G401 (cell line): Measurements from ENCODE around the gene LINGO3. TPM values are rescaled to one million over a fixed set of nuclear protein-coding genes. Genes with fewer than 3 reads are reported as not detected.
A peak's percentile ranks its signal among the peaks of the same experiment; 100 is the strongest.

Experiments used
- DNase-seq: peaks from one replicate; pipeline ENCODE4 v3.0.0-alpha.2; 2015; ENCODE audit warnings: low spot score
- in situ Hi-C: cut with HindIII; loops from 2 replicates; pipeline ENCODE4 v1.10.0; 2016; ENCODE audit warnings: low sequenced_read_pairs, mixed read lengths
- total RNA-seq: library from RNA; depleted of rRNA; stranded (reverse); fragments of >200 nt; shearing (Covaris generic); gene quantifications from 2 replicates; pipeline ENCODE4 v1.2.3, GENCODE V29; 2014; rRNA removed

The LINGO3 gene
- total RNA-seq, 1 experiment from 2014 or later = not detected

DNA sequence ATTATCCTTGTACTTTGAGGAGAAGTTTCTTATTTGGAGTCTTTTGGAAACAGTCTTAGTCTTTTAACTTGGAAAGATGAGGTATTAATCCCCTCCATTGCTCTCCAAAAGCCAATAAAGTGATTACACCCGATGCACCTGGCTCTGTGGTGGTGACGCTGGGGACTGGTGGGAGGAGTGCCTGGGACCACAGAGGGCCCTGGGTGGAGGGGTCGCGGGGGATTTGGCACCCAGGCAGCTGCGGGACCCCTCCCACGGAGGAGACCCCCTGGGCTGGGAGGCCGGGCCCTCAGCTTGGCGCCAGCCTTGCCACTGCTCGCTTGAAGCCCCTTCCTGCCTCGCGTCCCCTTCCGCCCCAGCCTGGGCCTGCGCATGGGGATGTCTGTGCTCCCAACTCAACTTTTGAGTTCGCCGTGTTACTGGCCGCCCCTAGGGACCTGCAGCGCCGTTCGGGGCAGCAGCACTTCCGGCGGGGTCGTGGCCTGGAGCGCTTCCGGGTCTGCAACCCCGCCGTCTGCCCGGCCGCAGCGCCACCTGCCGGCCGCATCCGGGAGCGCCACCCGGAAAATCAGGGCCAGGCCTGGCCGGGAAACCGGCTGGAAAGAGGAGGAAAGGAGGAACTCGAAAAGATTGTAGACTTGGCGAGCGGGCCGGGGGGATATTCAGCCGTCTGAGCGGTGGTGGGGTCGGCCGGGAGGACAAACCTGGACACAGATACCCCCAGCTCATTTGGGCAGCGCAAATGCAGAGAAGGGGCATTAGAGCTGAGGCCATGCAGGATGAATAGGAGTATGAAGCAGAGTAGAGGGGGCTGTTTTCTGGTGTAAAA, 34.4 kb downstream of the LINGO3 start:
- in situ Hi-C loops = no loop called here
- peak; percentile 63 for DNase-seq

DNA sequence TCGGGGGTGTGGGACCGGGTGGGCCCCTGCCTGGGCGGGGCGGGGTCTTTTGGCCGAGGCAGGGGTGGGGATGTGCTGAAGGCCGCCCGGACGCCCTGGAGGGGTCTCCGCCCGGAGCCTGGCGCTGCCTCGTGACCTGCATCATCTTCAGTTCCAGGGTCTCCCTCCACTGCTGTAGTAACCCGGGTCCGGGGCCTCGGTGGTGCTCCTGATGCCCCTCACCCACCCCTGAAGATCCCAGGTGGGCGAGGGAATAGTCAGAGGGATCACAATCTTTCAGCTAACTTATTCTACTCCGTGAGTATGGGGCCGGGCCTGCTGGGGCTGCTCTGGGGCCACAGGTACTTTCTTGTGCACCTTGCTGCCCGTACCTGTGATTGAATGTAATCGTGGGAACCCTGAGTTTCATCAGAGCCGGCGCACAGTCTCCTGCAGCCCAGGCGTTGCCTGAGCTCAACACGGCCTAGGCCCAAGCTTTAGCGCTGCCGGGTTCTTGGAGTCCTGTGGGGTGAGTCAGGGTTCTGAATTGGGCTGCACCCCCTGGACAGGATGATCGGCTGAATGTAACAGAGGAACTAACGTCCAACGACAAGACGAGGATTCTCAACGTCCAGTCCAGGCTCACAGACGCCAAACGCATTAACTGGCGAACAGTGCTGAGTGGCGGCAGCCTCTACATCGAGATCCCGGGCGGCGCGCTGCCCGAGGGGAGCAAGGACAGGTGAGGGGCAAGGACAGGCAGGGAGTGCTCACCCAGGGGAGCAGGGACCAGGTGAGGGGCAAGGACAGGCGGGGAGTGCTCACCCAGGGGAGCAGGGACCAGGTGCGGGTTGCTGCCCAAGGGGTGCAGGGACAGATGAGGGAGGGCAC, 36.5 kb downstream of the LINGO3 start:
- DNase-seq = peak; percentile 38
- in situ Hi-C loops = no loop called here

DNA sequence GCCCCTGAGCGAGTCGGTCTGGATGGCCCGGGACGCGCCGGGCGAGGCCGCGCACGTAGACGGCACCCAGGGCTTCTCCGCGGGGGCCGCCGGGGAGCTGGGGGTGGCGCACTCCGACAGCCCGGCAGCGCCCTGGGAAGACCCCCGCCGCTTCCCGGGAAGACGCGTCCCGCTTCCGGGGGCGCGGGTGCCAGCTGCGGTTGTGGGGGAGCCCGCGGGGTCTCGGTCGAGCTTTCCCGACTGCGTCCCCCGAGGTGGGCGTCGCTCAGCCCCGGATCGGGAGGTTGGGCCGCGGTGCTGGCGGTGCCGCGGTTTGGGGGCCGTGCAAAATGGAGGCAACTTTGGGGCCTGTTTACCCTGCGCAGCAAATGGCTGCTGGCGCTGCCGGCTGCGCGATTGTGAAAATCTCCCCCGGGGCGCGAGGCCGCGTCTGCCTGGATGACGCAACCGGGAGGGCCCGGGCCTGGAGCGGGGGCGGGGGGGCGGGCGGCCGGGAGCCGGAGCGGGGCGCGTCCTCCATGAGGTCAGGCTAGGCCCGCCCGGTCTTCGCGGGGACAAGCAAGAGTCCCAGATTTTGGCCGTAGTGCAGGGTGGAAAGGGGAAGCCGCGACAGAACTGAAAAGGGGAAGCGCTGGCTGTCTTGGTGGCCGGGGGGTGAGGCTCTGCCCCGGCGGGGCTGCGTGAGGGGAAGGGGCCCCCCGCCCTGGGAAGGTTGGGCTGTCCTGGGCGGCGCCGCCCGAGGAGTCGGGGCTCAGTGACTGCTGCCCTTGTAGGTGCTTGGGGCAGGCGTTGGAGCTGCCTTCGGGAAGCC, 37.3 kb downstream of the LINGO3 start:
- in situ Hi-C loops = no loop called here
- peak; percentile 47 for DNase-seq

DNA sequence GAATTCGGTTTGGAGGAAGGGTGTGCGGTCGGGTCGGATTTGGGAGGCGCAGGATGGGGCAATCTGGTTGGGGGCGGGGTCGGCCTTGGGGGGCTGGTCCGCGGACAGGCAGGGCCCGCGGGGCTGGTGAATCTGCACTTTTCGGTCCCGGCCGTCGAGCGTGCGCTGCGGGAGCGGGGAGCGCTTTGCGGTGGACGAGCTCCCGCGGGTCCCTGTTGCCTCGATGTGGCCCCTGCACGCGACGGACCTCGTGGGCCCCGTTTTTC, 37.9 kb downstream of the LINGO3 start:
- in situ Hi-C loops = no loop called here
- no peak for DNase-seq

GRCh38 chr19:2269244-2270156, 38.5 kb downstream of the LINGO3 start:
- peak; percentile 97 for DNase-seq
- in situ Hi-C loops = no loop called here

GRCh38 chr19:2268861-2269243, 39.1 kb downstream of the LINGO3 start:
- no peak for DNase-seq
- in situ Hi-C loops = no loop called here

DNA sequence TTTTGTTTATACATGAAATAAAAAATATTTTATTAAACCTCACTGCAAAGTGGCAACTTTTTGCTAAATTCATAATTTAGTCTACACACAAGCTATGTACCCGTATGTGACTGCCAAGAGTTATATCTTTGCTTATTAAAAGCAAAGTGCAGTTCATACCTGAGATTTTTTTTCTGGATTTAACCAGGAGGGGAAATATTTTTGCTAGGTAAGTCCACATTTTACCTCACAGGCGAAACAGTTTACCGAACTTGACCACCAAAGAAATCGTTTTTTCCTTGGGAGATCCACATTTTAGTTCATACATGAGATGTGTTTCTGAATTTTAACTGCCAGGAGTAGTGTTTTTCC, 39.5 kb downstream of the LINGO3 start:
- in situ Hi-C loops = no loop called here
- no peak for DNase-seq

DNA sequence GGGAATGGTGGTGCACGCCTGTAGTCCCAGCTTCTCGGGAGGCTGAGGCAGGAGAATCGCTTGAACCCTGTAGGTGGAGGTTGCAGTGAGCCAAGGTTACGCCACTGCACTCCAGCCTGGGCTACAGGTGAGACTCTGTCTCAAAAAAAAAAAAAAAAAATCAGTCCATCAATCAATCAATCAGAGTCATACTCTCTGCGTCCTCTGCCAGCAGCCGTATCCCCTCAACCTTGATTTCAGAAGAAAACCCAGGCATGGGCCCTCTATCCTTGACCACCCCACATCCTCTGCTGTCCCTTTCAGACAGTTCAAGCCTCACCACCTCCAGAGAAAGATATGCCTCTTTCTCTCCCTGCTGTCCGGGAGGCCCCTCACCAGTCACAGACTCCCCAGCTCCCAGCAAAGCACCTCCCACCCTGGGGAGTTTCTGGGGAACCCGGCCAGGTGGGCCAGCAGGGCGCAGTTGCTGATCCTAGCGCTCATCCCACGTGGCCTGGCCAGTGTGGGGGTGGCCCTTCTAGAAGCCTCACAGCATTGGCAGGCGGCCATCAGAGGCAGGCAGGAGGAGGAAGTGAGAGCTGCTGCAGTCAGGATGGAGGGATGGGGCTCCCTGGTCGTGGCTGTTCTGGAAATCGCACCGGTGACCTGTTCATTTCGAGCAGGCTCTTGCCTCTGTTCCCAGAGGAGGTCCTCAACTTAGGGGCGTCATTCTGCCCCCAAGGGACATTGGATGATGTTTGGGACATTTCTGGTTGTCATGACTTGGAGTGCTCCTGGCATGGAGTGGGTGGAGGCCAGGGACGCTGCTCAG, 41.6 kb downstream of the LINGO3 start:
- in situ Hi-C loops = no loop called here
- peak; percentile 83 for DNase-seq

DNA sequence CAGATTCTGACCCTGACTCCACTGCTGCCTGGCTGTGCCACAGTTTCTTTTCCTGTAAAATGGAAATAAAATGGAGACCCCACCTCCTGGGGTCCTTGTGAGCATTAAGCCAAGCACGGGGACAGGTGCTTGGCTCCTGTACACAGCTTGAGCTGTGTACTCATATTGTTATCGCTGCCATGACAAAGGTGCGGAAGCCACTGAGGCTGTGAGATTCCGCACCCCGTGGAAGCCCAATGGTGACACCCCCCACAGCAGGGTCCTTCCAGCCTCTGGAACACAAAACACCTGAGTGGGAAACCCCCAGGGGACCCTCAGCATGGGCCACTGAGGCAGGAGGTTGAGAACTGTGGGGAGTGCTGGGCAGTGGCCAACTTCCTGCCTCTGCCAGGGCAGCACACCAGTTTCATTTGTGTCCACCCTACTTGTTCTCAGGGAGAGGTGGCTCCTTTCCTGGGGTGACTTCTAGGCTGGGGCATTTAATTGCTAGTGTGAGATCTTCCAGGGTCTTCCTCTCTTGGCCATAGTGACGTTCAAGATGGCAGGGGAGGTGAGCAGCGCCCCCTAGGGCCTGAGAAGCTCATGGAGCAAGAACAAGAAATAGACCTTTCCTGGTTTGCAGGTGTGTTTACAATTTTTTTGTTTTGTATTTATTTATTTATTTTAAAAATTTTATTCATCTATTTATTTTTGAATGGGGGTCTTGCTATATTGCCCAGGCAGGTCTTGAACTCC, 46.3 kb downstream of the LINGO3 start:
- DNase-seq = no peak
- in situ Hi-C loops = no loop called here

- no peak for DNase-seq
- in situ Hi-C loops = no loop called here
These were observed 47.6 kb downstream of the LINGO3 start for GRCh38 chr19:2260341-2260805.

DNA sequence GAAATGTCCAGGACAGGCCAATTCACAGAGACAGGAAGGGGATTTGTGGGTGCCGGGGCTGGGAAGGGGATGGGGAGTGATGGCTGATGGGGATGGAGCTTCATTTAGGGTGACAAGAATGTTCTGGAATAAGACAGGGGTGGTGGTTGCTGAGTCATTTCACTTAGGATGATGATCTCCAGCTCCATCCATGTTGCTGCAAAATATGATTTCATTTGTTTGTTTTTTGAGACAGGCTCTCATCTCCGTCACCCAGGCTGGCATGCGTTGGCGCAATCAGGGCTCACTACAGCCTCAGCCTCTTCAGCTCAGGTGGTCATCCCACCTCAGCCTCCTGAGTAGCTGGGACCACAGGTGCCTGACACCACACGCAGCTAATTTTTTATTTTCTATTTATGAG, 48.6 kb downstream of the LINGO3 start:
- DNase-seq = no peak
- in situ Hi-C loops = no loop called here

Other genes starting within 250 kb of the LINGO3 start
- gene MOB3A, start 211.8 kb downstream of the LINGO3 start, total RNA-seq = 20.6 and 29.0 TPM in 2 replicates
- gene IZUMO4, start 211.2 kb downstream of the LINGO3 start, total RNA-seq = 0.25 and 4.0 TPM in 2 replicates
- gene AP3D1, start 156.6 kb downstream of the LINGO3 start, total RNA-seq = 195 and 235 TPM in 2 replicates
- gene DOT1L, start 144.2 kb downstream of the LINGO3 start, total RNA-seq = 12.1 and 14.8 TPM in 2 replicates
- 172 and 182 TPM in 2 replicates for gene PLEKHJ1, start 71.8 kb downstream of the LINGO3 start, total RNA-seq
- 21.9 and 33.0 TPM in 2 replicates for gene SF3A2, start 71.3 kb downstream of the LINGO3 start, total RNA-seq
- gene AMH, start 58.8 kb downstream of the LINGO3 start, total RNA-seq = 2.6 and 4.6 TPM in 2 replicates
- gene JSRP1, start 51.7 kb downstream of the LINGO3 start, total RNA-seq = 2.5 TPM in 1 of 2 replicates, not detected in the other
- not detected in 2 replicates for gene PEAK3, start 26.0 kb downstream of the LINGO3 start, total RNA-seq
- gene LSM7, start 20.4 kb upstream of the LINGO3 start, total RNA-seq = 400 and 511 TPM in 2 replicates
- 31.6 and 36.5 TPM in 2 replicates for gene SPPL2B, start 20.5 kb upstream of the LINGO3 start, total RNA-seq
- gene TMPRSS9, start 52.1 kb upstream of the LINGO3 start, total RNA-seq = 0.17 TPM in 1 of 2 replicates, not detected in the other
- gene TIMM13, start 119.4 kb upstream of the LINGO3 start, total RNA-seq = 79.4 and 104 TPM in 2 replicates
- gene LMNB2, start 148.8 kb upstream of the LINGO3 start, total RNA-seq = 216 and 321 TPM in 2 replicates
- 39.5 and 44.2 TPM in 2 replicates for gene GADD45B, start 168.0 kb upstream of the LINGO3 start, total RNA-seq